HepG2 (cell line): ENCODE results near the gene KIF5B. TPM values are rescaled to one million over a fixed set of nuclear protein-coding genes. Genes with fewer than 3 reads are reported as not detected.

ENCODE experiments used
- ATAC-seq: fragments of 200-7000 bp; cut with Tn5 transposase; 3 replicates; pipeline ENCODE4 v1.9.1; 2020; ENCODE audit warnings: mild to moderate bottlenecking, moderate library complexity
- BruUV-seq: library from RNA; stranded (reverse); fragments of 400-500 nt; replicated peaks from 2 replicates; lab custom pipeline; 2021; lab: Mats Ljungman, UMichigan
- CTCF ChIA-PET: fragments of 300-600 bp; formaldehyde crosslinking; extraction: SDS; loops from one replicate; lab custom pipeline; 2021; ENCODE audit warnings: low total read pairs, inconsistent platforms, low intra/inter-chr PET ratio; lab: Yijun Ruan, JAX
- POLR2A ChIA-PET: fragments of 350-600 bp; sonication (Branson Sonifier 250); formaldehyde crosslinking; loops from one replicate; lab custom pipeline; 2020; ENCODE audit warnings: antibody characterized with exemption, inconsistent platforms; lab: Yijun Ruan, JAX
- DNase-seq: peaks from one replicate; pipeline ENCODE4 v3.0.0-alpha.2; 2015; ENCODE audit warnings: low spot score
- FAIRE-seq: peaks from 3 replicates; lab custom pipeline; 2011; peaks lifted over from hg19 to GRCh38; lab: Jason Lieb, UNC
- H2AFZ ChIP-seq: one replicate; pipeline ENCODE4 v1.6.1; 2011; ENCODE audit warnings: low read length, inconsistent platforms
- H3K27ac ChIP-seq: fragments of 300-600 bp; 3 replicates; pipeline ENCODE4 v1.8.0; 2011; ENCODE audit warnings: mixed run types, mild to moderate bottlenecking, mixed read lengths, low read length, inconsistent platforms; ENCODE audit not compliant: insufficient read depth; ENCODE audit errors: extremely low read length
- H3K27me3 ChIP-seq, 2 experiments: fragments of 200-600 bp in 1 of 2; 2 replicates in 1 of 2; 3 replicates in 1 of 2; pipeline versions ENCODE4 v1.6.0 to v1.8.0; 2011; ENCODE audit warnings: low read length in 2 of 2, mild to moderate bottlenecking in 2 of 2, moderate library complexity in 2 of 2, inconsistent platforms in 1 of 2; ENCODE audit not compliant: insufficient read depth in 2 of 2, control insufficient read depth in 1 of 2
- H3K36me3 ChIP-seq, 2 experiments: fragments of 200-600 bp in 1 of 2; replicated peaks in 1 of 2; 2 replicates in 1 of 2; 3 replicates in 1 of 2; pipeline versions ENCODE4 v1.5.1 to v1.8.0; 2011; ENCODE audit warnings: low read length in 2 of 2, inconsistent platforms in 1 of 2; ENCODE audit not compliant: insufficient read depth in 2 of 2, control insufficient read depth in 1 of 2
- H3K4me1 ChIP-seq: 2 replicates; pipeline ENCODE4 v1.5.1; 2012; ENCODE audit warnings: low read length, inconsistent platforms; ENCODE audit not compliant: insufficient read depth
- H3K4me2 ChIP-seq: 2 replicates; pipeline ENCODE4 v1.6.0; 2011; ENCODE audit warnings: low read depth, low read length, inconsistent platforms
- H3K4me3 ChIP-seq, 3 experiments: fragments of 200-600 bp in 1 of 3; sonication (generic), shearing (Covaris generic) in 1 of 3; replicated peaks in 1 of 3; 2 replicates each; pipeline ENCODE4 v1.5.1; 2011 to 2016; ENCODE audit warnings: low read length in 3 of 3, inconsistent platforms in 2 of 3, low read depth in 2 of 3, mild to moderate bottlenecking in 2 of 3, control low read depth in 1 of 3, mixed read lengths in 1 of 3; ENCODE audit not compliant: insufficient read depth in 1 of 3
- H3K79me2 ChIP-seq: one replicate; pipeline ENCODE4 v1.6.1; 2011; ENCODE audit warnings: low read length, inconsistent platforms; ENCODE audit not compliant: insufficient read depth
- H3K9ac ChIP-seq: 2 replicates; pipeline ENCODE4 v1.6.0; 2011; ENCODE audit warnings: mild to moderate bottlenecking, low read depth, low read length, inconsistent platforms; ENCODE audit not compliant: insufficient read depth
- H3K9me3 ChIP-seq: 2 replicates; pipeline ENCODE4 v1.5.1; 2012; ENCODE audit warnings: mild to moderate bottlenecking, low read length
- H4K20me1 ChIP-seq: 2 replicates; pipeline ENCODE4 v1.6.0; 2011; ENCODE audit warnings: inconsistent platforms, mild to moderate bottlenecking, low read length, moderate library complexity; ENCODE audit not compliant: insufficient read depth
- ATF7 ChIP-seq, 2 experiments: fragments of 450-650 bp in 1 of 2; sonication (generic) in 1 of 2; formaldehyde crosslinking in 1 of 2; IDR thresholded peaks; 2 replicates each; pipeline versions ENCODE4 v1.4.0 to v1.6.1; 2016 to 2020; ENCODE audit warnings: antibody characterized with exemption in 1 of 2, mild to moderate bottlenecking in 1 of 2, missing genetic modification reagents in 1 of 2
- HNRNPLL ChIP-seq: fragments of 200-400 bp; formaldehyde crosslinking; IDR thresholded peaks from 2 replicates; pipeline ENCODE4 v1.6.1; 2017; ENCODE audit warnings: mild to moderate bottlenecking, low read depth, low read length; ENCODE audit not compliant: poor library complexity, severe bottlenecking
- RBFOX2 ChIP-seq: fragments of 200-400 bp; formaldehyde crosslinking; IDR thresholded peaks from 2 replicates; pipeline ENCODE4 v1.6.1; 2017; ENCODE audit warnings: low read depth, mild to moderate bottlenecking, low read length
- SAP130 ChIP-seq: IDR thresholded peaks from 2 replicates; pipeline ENCODE4 v1.6.1; 2016; ENCODE audit warnings: low read depth
- SMAD3 ChIP-seq: sonication (generic); formaldehyde crosslinking; IDR thresholded peaks from 2 replicates; pipeline ENCODE4 v1.4.0; 2020; ENCODE audit warnings: missing genetic modification reagents
- SOX13 ChIP-seq, 3 experiments: fragments of 450-650 bp in 1 of 3; sonication (generic) in 1 of 3; formaldehyde crosslinking in 1 of 3; IDR thresholded peaks in 2 of 3; conservative IDR thresholded peaks in 1 of 3; 2 replicates each; pipeline versions ENCODE4 v1.5.0 to v1.6.1; 2016 to 2020; ENCODE audit warnings: antibody characterized with exemption in 1 of 3, mild to moderate bottlenecking in 1 of 3, missing compliant biosample characterization in 1 of 3, missing genetic modification reagents in 1 of 3, moderate library complexity in 1 of 3
- SOX5 ChIP-seq: IDR thresholded peaks from 2 replicates; pipeline ENCODE4 v1.6.1; 2016; ENCODE audit warnings: borderline replicate concordance
- SOX6 ChIP-seq, 2 experiments: fragments of 450-650 bp in 1 of 2; sonication (generic) in 1 of 2; formaldehyde crosslinking in 1 of 2; IDR thresholded peaks; 2 replicates each; pipeline versions ENCODE4 v1.4.0 to v1.6.1; 2017 to 2020; ENCODE audit warnings: antibody characterized with exemption in 1 of 2, mild to moderate bottlenecking in 1 of 2, missing genetic modification reagents in 1 of 2
- SYNCRIP ChIP-seq: fragments of 200-400 bp; formaldehyde crosslinking; IDR thresholded peaks from 2 replicates; pipeline ENCODE4 v1.6.1; 2018; ENCODE audit warnings: mild to moderate bottlenecking, low read depth, low read length; ENCODE audit not compliant: insufficient read depth
- TBL1XR1 ChIP-seq: fragments of 150-350 bp; IDR thresholded peaks from 2 replicates; pipeline ENCODE4 v1.6.1; 2014; ENCODE audit warnings: borderline replicate concordance, low read length; ENCODE audit not compliant: partially characterized antibody
- YEATS4 ChIP-seq: sonication (generic); formaldehyde crosslinking; IDR thresholded peaks from 2 replicates; pipeline ENCODE4 v1.4.0; 2020; ENCODE audit warnings: missing genetic modification reagents, borderline replicate concordance
- ZBTB21 ChIP-seq: sonication (generic); formaldehyde crosslinking; IDR thresholded peaks from 2 replicates; pipeline ENCODE4 v1.4.0; 2020; ENCODE audit warnings: missing genetic modification reagents
- ZBTB42 ChIP-seq: sonication (generic); formaldehyde crosslinking; IDR thresholded peaks from 2 replicates; pipeline ENCODE4 v1.5.0; 2020; ENCODE audit warnings: mild to moderate bottlenecking, missing genetic modification reagents
- ZFY ChIP-seq: sonication (generic); formaldehyde crosslinking; IDR thresholded peaks from 2 replicates; pipeline ENCODE4 v1.4.0; 2020; ENCODE audit warnings: missing genetic modification reagents
- ZIK1 ChIP-seq: sonication (generic); formaldehyde crosslinking; IDR thresholded peaks from 2 replicates; pipeline ENCODE4 v1.5.0; 2020; ENCODE audit warnings: mild to moderate bottlenecking, low read depth, missing genetic modification reagents, borderline replicate concordance
- WGBS: methylation state at CpG from one replicate; pipeline ENCODE4 v1.1.6; 2017; ENCODE audit warnings: low lambda C conversion rate; 5-methylcytosine and 5-hydroxymethylcytosine counted together
- in situ Hi-C: cut with HindIII; loops from 2 replicates; pipeline ENCODE4 v1.10.0; 2017; ENCODE audit warnings: low pct_unique_long_range_greater_than_20kb; ENCODE audit not compliant: extremely low pct_ligation_motif_present
- intact Hi-C: fragments of 100-400 bp; cut with micrococcal nuclease; formaldehyde crosslinking; loops from one replicate; pipeline ENCODE4 v1.10.0; 2022; ENCODE audit not compliant: unreplicated experiment
- polyA plus RNA-seq, 8 experiments: library from polyadenylated mRNA; depleted of rRNA in 3 of 8; stranded (reverse) in 7 of 8; unstranded in 1 of 8; fragments of >200 nt; fragmentation: Illumina TruSeq in 4 of 8; extraction: Trizol in 4 of 8; gene quantifications; 2 replicates each; pipeline versions ENCODE4 v1.2.1 to v1.2.3, GENCODE V29; 2011 to 2016; ENCODE audit warnings: low read depth in 4 of 8, missing spikeins in 1 of 8, mixed read lengths in 1 of 8; ENCODE audit not compliant: insufficient read depth in 1 of 8
- total RNA-seq, 5 experiments: library from RNA; depleted of rRNA; stranded (reverse); fragments of >200 nt; fragmentation: Illumina TruSeq; extraction: Trizol; gene quantifications; 2 replicates each; pipeline ENCODE4 v1.2.3, GENCODE V29; 2016; ENCODE audit warnings: low read depth in 1 of 5
- TF ChIP-seq, protein P1 (sequence below): sonication (generic); formaldehyde crosslinking; conservative IDR thresholded peaks from 2 replicates; pipeline ENCODE4 v1.4.0; 2020; ENCODE audit warnings: missing genetic modification reagents
- TF ChIP-seq, protein P2 (sequence below): sonication (generic); formaldehyde crosslinking; conservative IDR thresholded peaks from 2 replicates; pipeline ENCODE4 v1.5.0; 2020; ENCODE audit warnings: missing genetic modification reagents

The KIF5B gene
- total and polyA plus RNA-seq, 2 of the 13 experiments (the other 11 are each of a cell fraction or from before 2014, with no cell fraction given): 34.3 to 133 TPM

DNA sequence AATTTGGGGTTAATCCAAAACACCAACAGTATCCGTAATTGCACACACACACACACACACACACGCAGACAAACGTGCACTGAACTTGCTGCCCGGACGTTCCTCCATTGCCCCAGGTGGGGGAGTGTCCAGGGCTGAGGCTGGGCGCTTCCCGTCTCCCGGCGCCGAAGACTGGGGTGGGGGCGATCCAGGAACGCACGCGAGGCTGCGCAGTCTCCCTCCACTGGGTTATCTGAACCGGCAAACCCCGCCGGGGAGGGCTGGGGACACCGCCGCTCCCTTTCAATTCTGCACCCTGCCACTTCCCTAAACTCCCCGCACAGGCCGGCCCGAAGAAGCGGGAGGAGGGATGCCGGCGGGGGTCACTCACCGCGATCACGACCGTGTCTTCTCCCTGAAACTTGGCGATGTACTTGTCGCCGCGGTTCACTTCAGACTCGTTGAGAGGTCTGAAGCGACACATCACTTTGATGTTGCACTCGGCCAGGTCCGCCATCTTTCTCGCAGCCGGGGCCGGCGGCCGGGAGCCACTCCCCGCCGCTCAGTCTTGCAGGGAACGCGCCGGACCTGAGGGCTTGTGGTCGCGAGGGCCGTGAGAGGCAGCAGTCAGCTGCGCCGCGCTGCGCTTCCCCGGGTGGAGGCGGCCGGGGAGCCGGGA is 618 bp downstream of the KIF5B start (continued):
- TF ChIP-seq YEATS4 (CRISPR knock-in tag): no peak; the same call in 1 of the 2 replicates

DNA sequence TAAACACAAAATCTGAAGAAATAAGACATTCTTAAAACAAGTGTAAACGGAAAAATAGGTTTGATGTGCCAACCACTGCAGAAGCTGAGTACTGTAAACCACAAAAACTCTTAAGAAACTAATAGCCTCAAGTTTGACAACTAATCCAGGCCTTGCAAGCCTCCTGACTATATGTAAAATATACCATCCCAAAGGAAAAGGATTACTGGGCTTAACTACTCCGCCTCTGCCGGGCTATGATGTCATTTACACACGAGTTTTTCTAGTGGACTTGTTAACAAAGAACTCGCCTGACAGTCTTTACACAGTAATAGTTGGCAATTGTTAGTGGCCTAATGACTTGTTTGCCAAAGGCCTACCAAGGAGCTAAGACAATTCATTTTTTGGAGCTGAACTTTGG is 2.1 kb downstream of the KIF5B start:
- peak overlapping the region; percentile 75 for H3K4me2 ChIP-seq
- peak overlapping the region; percentile 91 for H3K27ac ChIP-seq
- H2AFZ ChIP-seq: no peak overlapping the region
- CTCF ChIA-PET: no interaction called here
- in situ Hi-C loops: no loop called here
- peak overlapping the region; percentile 96 to 99 (median 97) for H3K4me3 ChIP-seq
- no peaks in the 10 kb centered on the region for H3K9me3 ChIP-seq
- peaks cover 5 to 20% of the 10 kb centered on the region in 2 experiments; a peak in 3 of 5 replicates for H3K36me3 ChIP-seq
- no peaks in the 10 kb centered on the region; a peak in 1 of 5 replicates for H3K27me3 ChIP-seq
- BruUV-seq: no TSS peak
- peaks cover 77% of the 10 kb centered on the region for H3K79me2 ChIP-seq
- ATAC-seq: no peak
- H3K9ac ChIP-seq: peak overlapping the region; percentile 93
- no peak for FAIRE-seq
- peaks cover 69% of the 10 kb centered on the region for H3K4me1 ChIP-seq
- POLR2A ChIA-PET: interaction anchor here (2.2 kb wide), 1 partner anchor 51 kb away, joined by 6 read pairs; no protein-coding TSS in a partner anchor
- peak; percentile 46 for DNase-seq
- intact Hi-C loops: loop anchor here (2.0 to 10.0 kb wide), 2 partner anchors 13 to 91 kb away; no protein-coding TSS in a partner anchor
- WGBS: 3% methylated on average over 5 of the region's 5 CpGs
- peaks cover 64% of the 10 kb centered on the region for H4K20me1 ChIP-seq
- TF ChIP-seq, protein P1, sequence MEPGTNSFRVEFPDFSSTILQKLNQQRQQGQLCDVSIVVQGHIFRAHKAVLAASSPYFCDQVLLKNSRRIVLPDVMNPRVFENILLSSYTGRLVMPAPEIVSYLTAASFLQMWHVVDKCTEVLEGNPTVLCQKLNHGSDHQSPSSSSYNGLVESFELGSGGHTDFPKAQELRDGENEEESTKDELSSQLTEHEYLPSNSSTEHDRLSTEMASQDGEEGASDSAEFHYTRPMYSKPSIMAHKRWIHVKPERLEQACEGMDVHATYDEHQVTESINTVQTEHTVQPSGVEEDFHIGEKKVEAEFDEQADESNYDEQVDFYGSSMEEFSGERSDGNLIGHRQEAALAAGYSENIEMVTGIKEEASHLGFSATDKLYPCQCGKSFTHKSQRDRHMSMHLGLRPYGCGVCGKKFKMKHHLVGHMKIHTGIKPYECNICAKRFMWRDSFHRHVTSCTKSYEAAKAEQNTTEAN (CRISPR knock-in tag): 0 out of 2 replicates have a peak, but pooled peaks have one; percentile 28
- TF ChIP-seq SOX5 (CRISPR knock-in tag) (peak; percentile 64; the same call in 1 of the 2 replicates), SOX6 (IDR thresholded peaks at IDR 0.05) (no peak), SOX6 (CRISPR knock-in tag; IDR thresholded peaks at IDR 0.05) (peak; percentile 27; the same call in 1 of the 2 replicates), SYNCRIP (no peak), SOX13 (IDR thresholded peaks at IDR 0.05) (0 out of 2 replicates have a peak, but pooled peaks have one; percentile 18), SOX13 (CRISPR knock-in tag; conservative IDR thresholded peaks at IDR 0.05 in 1 of 2, IDR thresholded peaks at IDR 0.05 in 1 of 2) (peak in 1 of 2 experiments; percentile 75; a peak in 2 of 4 replicates), ZFY (CRISPR knock-in tag) (peak; percentile 13; the same call in 1 of the 2 replicates), RBFOX2 (peak; percentile 52; the same call in 1 of the 2 replicates), ATF7 (IDR thresholded peaks at IDR 0.05) (peak; percentile 40), ATF7 (CRISPR knock-in tag; IDR thresholded peaks at IDR 0.05) (no peak), ZIK1 (no peak), TBL1XR1 (no peak), HNRNPLL (no peak), ZBTB42 (CRISPR knock-in tag) (no peak), SMAD3 (0 out of 2 replicates have a peak, but pooled peaks have one; percentile 20), SAP130 (CRISPR knock-in tag) (peak; percentile 53), ZBTB21 (CRISPR knock-in tag) (peak; percentile 60; the same call in 1 of the 2 replicates)
- TF ChIP-seq, protein P2, sequence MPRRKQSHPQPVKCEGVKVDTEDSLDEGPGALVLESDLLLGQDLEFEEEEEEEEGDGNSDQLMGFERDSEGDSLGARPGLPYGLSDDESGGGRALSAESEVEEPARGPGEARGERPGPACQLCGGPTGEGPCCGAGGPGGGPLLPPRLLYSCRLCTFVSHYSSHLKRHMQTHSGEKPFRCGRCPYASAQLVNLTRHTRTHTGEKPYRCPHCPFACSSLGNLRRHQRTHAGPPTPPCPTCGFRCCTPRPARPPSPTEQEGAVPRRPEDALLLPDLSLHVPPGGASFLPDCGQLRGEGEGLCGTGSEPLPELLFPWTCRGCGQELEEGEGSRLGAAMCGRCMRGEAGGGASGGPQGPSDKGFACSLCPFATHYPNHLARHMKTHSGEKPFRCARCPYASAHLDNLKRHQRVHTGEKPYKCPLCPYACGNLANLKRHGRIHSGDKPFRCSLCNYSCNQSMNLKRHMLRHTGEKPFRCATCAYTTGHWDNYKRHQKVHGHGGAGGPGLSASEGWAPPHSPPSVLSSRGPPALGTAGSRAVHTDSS (CRISPR knock-in tag): no peak
